Transverse colon (tissue), 4 donors: Measurements from ENCODE around the gene ROBO1. TPM values are rescaled to one million over a fixed set of nuclear protein-coding genes. Genes with fewer than 3 reads are reported as not detected.

Source experiments
- DNase-seq: peaks from one replicate; pipeline ENCODE4 v3.0.0-alpha.2; 2019
- H3K27ac ChIP-seq, 4 donors: fragments of 200-600 bp; sonication (generic); 2 replicates each; pipeline ENCODE4 v1.5.1; 2016 to 2018; ENCODE audit warnings: inconsistent platforms in 4 of 4
- H3K27me3 ChIP-seq: fragments of 200-600 bp; sonication (generic); 2 replicates; pipeline ENCODE4 v1.5.1; 2017; ENCODE audit warnings: inconsistent platforms
- H3K36me3 ChIP-seq, 4 donors: fragments of 200-600 bp; sonication (generic); 2 replicates each; pipeline ENCODE4 v1.5.1; 2017 to 2019; ENCODE audit warnings: inconsistent platforms in 4 of 4
- H3K4me1 ChIP-seq, 4 donors: fragments of 200-600 bp; sonication (generic); 2 replicates each; pipeline ENCODE4 v1.5.1; 2017 to 2020; ENCODE audit warnings: inconsistent platforms in 4 of 4
- H3K4me3 ChIP-seq, 4 donors: fragments of 200-600 bp; sonication (generic); 1 replicate in 1 of 4; 2 replicates in 3 of 4; pipeline versions ENCODE4 v1.5.1 to v1.6.1; 2017 to 2019; ENCODE audit warnings: inconsistent platforms in 4 of 4
- H3K9me3 ChIP-seq, 2 donors: fragments of 200-600 bp; sonication (generic); 2 replicates each; pipeline ENCODE4 v1.5.1; 2017 to 2019; ENCODE audit warnings: inconsistent platforms in 2 of 2
- CTCF ChIP-seq, 5 experiments: fragments of 200-600 bp in 3 of 5; fragments of 450-650 bp in 2 of 5; sonication (generic) in 3 of 5; IDR thresholded peaks; 1 replicate in 2 of 5; 2 replicates in 3 of 5; pipeline ENCODE4 v1.5.1; 2016 to 2017; ENCODE audit warnings: antibody characterized with exemption in 5 of 5, inconsistent platforms in 3 of 5, mild to moderate bottlenecking in 2 of 5, moderate library complexity in 1 of 5
- EP300 ChIP-seq: sonication (generic); formaldehyde crosslinking; IDR thresholded peaks from one replicate; pipeline ENCODE4 v1.6.1; 2017; ENCODE audit warnings: antibody characterized with exemption, low read depth
- POLR2A ChIP-seq: fragments of 450-650 bp; IDR thresholded peaks from one replicate; pipeline ENCODE4 v1.6.1; 2016; ENCODE audit warnings: antibody characterized with exemption, mild to moderate bottlenecking, moderate library complexity
- POLR2AphosphoS5 ChIP-seq, 3 donors: sonication (generic); formaldehyde crosslinking; IDR thresholded peaks; one replicate each; pipeline ENCODE4 v1.6.1; 2016; ENCODE audit warnings: antibody characterized with exemption in 3 of 3
- WGBS, 2 donors: methylation state at CpG; one replicate each; pipeline ENCODE4 v1.1.5; 2018; ENCODE audit warnings: low coverage in 1 of 2; 5-methylcytosine and 5-hydroxymethylcytosine counted together
- in situ Hi-C, 4 donors: fragments of 200-750 bp; cut with MboI; loops; one replicate each; pipeline versions ENCODE4 v1.15.0 to v1.15.1; 2017; ENCODE audit warnings: low sequenced_read_pairs in 3 of 4, low pct_ligation_motif_present in 1 of 4, low pct_unique_long_range_greater_than_20kb in 1 of 4
- intact Hi-C: fragments of 100-400 bp; cut with DNase I; formaldehyde crosslinking; loops from one replicate; pipeline ENCODE4 v1.15.1; 2023; ENCODE audit warnings: low total_unique reads
- total RNA-seq, 4 donors: library from RNA; depleted of rRNA; stranded (reverse); fragments of >200 nt; gene quantifications; one replicate each; pipeline ENCODE4 v1.1.0, GENCODE V29; 2016

ROBO1 gene
- total RNA-seq, 4 donors from 2014 or later = 7.6 to 68.7 (median 9.1) TPM

GRCh38 chr3:79030157-79030556 is 737.6 kb downstream of the ROBO1 start:
- intact Hi-C loops = no loop called here
- Histone ChIP-seq H3K9me3 (no peaks in the 10 kb centered on the region), H3K36me3 (no peaks in the 10 kb centered on the region), H3K4me3 (no peak overlapping the region), H3K27me3 (no peaks in the 10 kb centered on the region), H3K4me1 (no peaks in the 10 kb centered on the region), H3K27ac (no peak overlapping the region)
- no peak for DNase-seq
- in situ Hi-C loops = loop anchor here in 1 of 4 donors (25.0 kb wide), 1 partner anchor 368 kb away; no protein-coding TSS in a partner anchor
- no peak for TF ChIP-seq POLR2AphosphoS5 (IDR thresholded peaks at IDR 0.05)
- no peak for TF ChIP-seq CTCF (IDR thresholded peaks at IDR 0.05)
- no peak for TF ChIP-seq EP300
- no peak for TF ChIP-seq POLR2A

DNA sequence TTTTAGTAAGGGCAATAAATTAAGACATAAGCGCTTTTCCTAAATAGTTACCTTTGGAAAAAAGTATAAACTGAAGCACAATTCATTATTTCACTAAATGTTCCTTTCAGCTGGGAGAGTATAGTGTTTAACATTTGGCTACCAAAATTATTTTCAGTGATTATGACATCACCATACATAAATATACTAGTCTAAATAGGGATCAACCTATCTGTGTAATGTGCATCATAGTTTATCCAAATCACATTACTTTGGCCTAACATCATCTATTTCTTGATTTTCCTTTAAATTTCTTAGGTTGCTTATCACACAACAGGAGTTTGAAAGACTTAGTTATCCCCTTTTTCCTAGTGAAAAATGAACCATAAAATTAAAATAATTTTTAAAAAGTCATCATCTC is 738.9 kb downstream of the ROBO1 start:
- Histone ChIP-seq H3K4me1 (no peaks in the 10 kb centered on the region), H3K27me3 (no peaks in the 10 kb centered on the region), H3K27ac (no peak overlapping the region), H3K4me3 (no peak overlapping the region), H3K9me3 (no peaks in the 10 kb centered on the region), H3K36me3 (no peaks in the 10 kb centered on the region)
- no peak for TF ChIP-seq EP300
- TF ChIP-seq POLR2A = no peak
- no peak for TF ChIP-seq POLR2AphosphoS5 (IDR thresholded peaks at IDR 0.05)
- no peak for TF ChIP-seq CTCF (IDR thresholded peaks at IDR 0.05)
- no peak for DNase-seq
- in situ Hi-C loops = loop anchor here in 3 of 4 donors (5.0 to 25.0 kb wide), 3 partner anchors 364 to 367 kb away; no protein-coding TSS in a partner anchor
- intact Hi-C loops = no loop called here
- 72 to 94% methylated on average over 1 of the region's 1 CpG for WGBS, 2 donors

GRCh38 chr3:79027593-79027992 is 740.2 kb downstream of the ROBO1 start:
- no peak for DNase-seq

GRCh38 chr3:79019924-79020173 is 747.9 kb downstream of the ROBO1 start:
- H3K27me3 ChIP-seq = peaks cover 12% of the 10 kb centered on the region
- intact Hi-C loops = no loop called here
- in situ Hi-C loops = loop anchor here in 2 of 4 donors (5.0 to 10.0 kb wide), 2 partner anchors 355 to 358 kb away; no protein-coding TSS in a partner anchor

More at GRCh38 chr3:79027593-79027992, 740.2 kb downstream of the ROBO1 start:
- intact Hi-C loops = no loop called here
- TF ChIP-seq POLR2A (no peak), EP300 (no peak)
- no peaks in the 10 kb centered on the region for H3K4me1 ChIP-seq
- H3K36me3 ChIP-seq = no peaks in the 10 kb centered on the region
- no peaks in the 10 kb centered on the region for H3K9me3 ChIP-seq
- 85 to 100% methylated on average over 2 of the region's 2 CpGs for WGBS, 2 donors
- no peak overlapping the region for H3K27ac ChIP-seq
- no peaks in the 10 kb centered on the region for H3K27me3 ChIP-seq
- in situ Hi-C loops = loop anchor here in 3 of 4 donors (5.0 to 25.0 kb wide), 3 partner anchors 363 to 365 kb away; no protein-coding TSS in a partner anchor
- no peak overlapping the region for H3K4me3 ChIP-seq

More at GRCh38 chr3:79019924-79020173, 747.9 kb downstream of the ROBO1 start:
- no peak for DNase-seq
- Histone ChIP-seq H3K4me1 (peaks cover 0 to 23% (median 4%) of the 10 kb centered on the region in 4 donors), H3K27ac (peak overlapping the region in 3 of 4 donors; percentile 81 to 89 (median 87)), H3K9me3 (no peaks in the 10 kb centered on the region), H3K4me3 (no peak overlapping the region), H3K36me3 (no peaks in the 10 kb centered on the region)
- TF ChIP-seq POLR2A (no peak), CTCF (IDR thresholded peaks at IDR 0.05) (no peak), POLR2AphosphoS5 (IDR thresholded peaks at IDR 0.05) (no peak), EP300 (no peak)
